Activated T-helper 1 cell treated with anti-CD3 and anti-CD28 coated beads, Interleukin-12 subunit alpha, Interleukin-12 subunit beta, Interleukin-2, Interleukin-4 antibody, amounts not matched to agents 30 ng/mL and 10 ng/mL and 1 ng/mL, durations not matched to agents 14 hours and 24 hours and 36 hours (primary cell): ENCODE results near the gene PLCB3. TPM values are rescaled to one million over a fixed set of nuclear protein-coding genes. Genes with fewer than 3 reads are reported as not detected.

Experiments used
- DNase-seq: peaks from one replicate; pipeline ENCODE4 v3.0.0; 2021; ENCODE audit warnings: low spot score
- H3K27ac Mint-ChIP-seq: one replicate; pipeline ENCODE4 v1.8.0; 2021; ENCODE audit warnings: mild to moderate bottlenecking, mixed read lengths
- H3K27me3 Mint-ChIP-seq: one replicate; pipeline ENCODE4 v1.8.0; 2022; ENCODE audit warnings: mild to moderate bottlenecking, moderate library complexity, mixed read lengths; ENCODE audit not compliant: insufficient read depth
- H3K36me3 Mint-ChIP-seq: one replicate; pipeline ENCODE4 v1.8.0; 2021; ENCODE audit warnings: low read depth, mixed read lengths
- H3K4me1 Mint-ChIP-seq: one replicate; pipeline ENCODE4 v1.8.0; 2021; ENCODE audit warnings: low read depth, mixed read lengths
- H3K4me3 Mint-ChIP-seq: one replicate; pipeline ENCODE4 v1.8.0; 2021; ENCODE audit warnings: mild to moderate bottlenecking, moderate library complexity, mixed read lengths
- H3K9me3 Mint-ChIP-seq: one replicate; pipeline ENCODE4 v1.8.0; 2021; ENCODE audit warnings: mixed read lengths
- intact Hi-C: fragments of 100-400 bp; cut with micrococcal nuclease; formaldehyde crosslinking; loops from one replicate; pipeline ENCODE4 v1.15.1; 2024
- total RNA-seq: library from RNA; stranded (reverse); gene quantifications from 2 replicates; pipeline ENCODE4 v1.2.3, GENCODE V29; 2022

Gene PLCB3
- total RNA-seq, 1 donor from 2014 or later, result 14.2 TPM

DNA sequence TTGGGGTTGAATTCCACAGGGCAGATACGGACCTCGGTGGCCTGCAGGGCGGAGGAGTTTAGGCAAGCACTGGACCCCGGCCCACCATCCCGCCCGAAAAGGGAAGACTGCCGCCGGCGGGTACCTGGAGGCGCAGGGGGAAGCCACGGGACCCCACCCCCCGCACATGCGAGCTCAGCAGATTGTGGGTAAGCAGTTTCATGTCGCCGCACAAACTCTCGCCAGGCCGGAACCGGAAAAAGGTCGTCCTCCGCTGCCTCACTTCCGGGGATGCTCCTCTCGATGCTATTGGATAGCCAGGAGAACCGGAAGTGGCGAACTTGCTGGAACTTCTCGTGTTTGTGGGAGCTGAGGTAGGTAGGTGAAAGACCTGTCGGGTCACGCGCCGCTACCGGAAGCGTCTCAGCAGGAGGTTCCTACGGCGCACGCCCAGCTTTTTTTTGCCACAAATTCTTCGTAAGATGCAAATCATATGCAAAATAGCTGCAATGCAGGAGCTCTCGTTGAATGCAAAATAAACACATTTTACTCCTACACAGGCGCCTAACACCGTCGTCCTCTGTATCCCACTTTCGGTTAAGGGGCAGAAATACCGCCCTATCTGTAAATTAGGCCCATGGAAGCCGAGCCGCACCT is 66.1 kb downstream of the PLCB3 start, which contains the start of gene TRMT112:
Gene TRMT112 (minus strand): TSS at position 235 of the 636 bp plus-strand sequence. CDS start 33 bp downstream, at position 202.
- intact Hi-C loops, result loop anchor here (1.0 to 5.0 kb wide), 7 partner anchors 12 to 461 kb away; partner anchors contain the start of genes ESRRA, FKBP2, OTUB1 and RPS6KA4

DNA sequence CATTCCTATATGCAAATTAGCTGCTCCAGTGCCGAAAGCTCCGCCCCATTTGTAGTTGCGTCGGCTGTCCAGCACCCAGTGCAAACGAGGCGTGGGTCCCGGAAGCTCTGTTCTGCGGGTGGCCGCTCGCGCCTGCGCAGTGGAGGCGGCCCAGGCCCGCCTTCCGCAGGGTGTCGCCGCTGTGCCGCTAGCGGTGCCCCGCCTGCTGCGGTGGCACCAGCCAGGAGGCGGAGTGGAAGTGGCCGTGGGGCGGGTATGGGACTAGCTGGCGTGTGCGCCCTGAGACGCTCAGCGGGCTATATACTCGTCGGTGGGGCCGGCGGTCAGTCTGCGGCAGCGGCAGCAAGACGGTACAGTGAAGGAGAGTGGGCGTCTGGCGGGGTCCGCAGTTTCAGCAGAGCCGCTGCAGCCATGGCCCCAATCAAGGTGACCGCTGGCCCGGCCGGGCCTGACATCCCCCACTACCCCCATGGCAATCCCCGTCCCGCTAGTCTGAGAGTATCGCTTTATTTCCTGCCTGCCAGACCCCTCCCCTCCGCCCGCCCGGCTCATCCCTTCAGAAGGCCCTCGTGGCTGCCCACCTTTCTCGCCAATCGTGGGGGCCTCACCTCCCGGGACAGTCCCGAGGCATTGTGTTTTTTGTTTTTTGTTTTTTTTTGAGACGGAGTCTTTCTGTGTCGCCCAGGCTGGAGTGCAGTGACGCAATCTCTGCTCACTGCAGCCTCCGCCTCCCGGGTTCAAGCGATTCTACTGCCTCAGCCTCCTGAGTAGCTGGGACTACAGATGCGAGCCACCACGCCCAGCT is 66.8 kb downstream of the PLCB3 start, which contains the start of gene PRDX5:
Gene PRDX5 (plus strand): TSS at position 161 of the 805 bp plus-strand sequence. CDS start 95 bp downstream, at position 256.
- intact Hi-C loops, result loop anchor here (1.0 to 5.0 kb wide), 10 partner anchors 13 to 460 kb away; partner anchors contain the start of genes CCDC88B, ESRRA, FKBP2 and GPR137
- H3K4me3 Mint-ChIP-seq, result peak within 1 kb of the TSS; percentile 94
- H3K27ac Mint-ChIP-seq, result peak within 1 kb of the TSS; percentile 100
- H3K4me1 Mint-ChIP-seq, result peaks cover 34% of the 10 kb centered on the region
- no peaks in the 10 kb centered on the region for H3K9me3 Mint-ChIP-seq
- DNase-seq, result peak; percentile 96
- H3K27me3 Mint-ChIP-seq, result no peaks in the 10 kb centered on the region
- peaks cover 27% of the 10 kb centered on the region for H3K36me3 Mint-ChIP-seq

More for the DNA sequence above, 66.1 kb downstream of the PLCB3 start, which contains the start of gene TRMT112:
- no peaks in the 10 kb centered on the region for H3K9me3 Mint-ChIP-seq
- H3K4me1 Mint-ChIP-seq, result peaks cover 34% of the 10 kb centered on the region
- peak within 1 kb of the TSS; percentile 100 for H3K27ac Mint-ChIP-seq
- H3K4me3 Mint-ChIP-seq, result peak within 1 kb of the TSS; percentile 94
- DNase-seq, result peak; percentile 97
- H3K27me3 Mint-ChIP-seq, result no peaks in the 10 kb centered on the region
- peaks cover 31% of the 10 kb centered on the region for H3K36me3 Mint-ChIP-seq

Other genes starting within 250 kb of the PLCB3 start
- not detected in 2 replicates for gene FLRT1, start 215.6 kb upstream of the PLCB3 start, total RNA-seq
- 17.4 and 20.2 TPM in 2 replicates for gene MACROD1, start 85.4 kb upstream of the PLCB3 start, total RNA-seq
- 493 and 495 TPM in 2 replicates for gene STIP1, start 65.4 kb upstream of the PLCB3 start, total RNA-seq
- gene FERMT3, start 44.8 kb upstream of the PLCB3 start, total RNA-seq, result 201 and 211 TPM in 2 replicates
- gene TRPT1, start 25.3 kb upstream of the PLCB3 start, total RNA-seq, result 30.3 and 35.5 TPM in 2 replicates
- gene NUDT22, start 25.3 kb upstream of the PLCB3 start, total RNA-seq, result 74.9 and 79.4 TPM in 2 replicates
- gene DNAJC4, start 21.0 kb upstream of the PLCB3 start, total RNA-seq, result 18.4 and 19.8 TPM in 2 replicates
- 55.5 and 60.2 TPM in 2 replicates for gene VEGFB, start 16.9 kb upstream of the PLCB3 start, total RNA-seq
- gene FKBP2, start 10.4 kb upstream of the PLCB3 start, total RNA-seq, result 32.6 and 34.3 TPM in 2 replicates
- gene PPP1R14B, start 4.6 kb upstream of the PLCB3 start, total RNA-seq, result 238 and 248 TPM in 2 replicates
- 30.1 and 38.0 TPM in 2 replicates for gene BAD, start 33.1 kb downstream of the PLCB3 start, total RNA-seq
- gene GPR137, start 34.3 kb downstream of the PLCB3 start, total RNA-seq, result 35.3 and 41.8 TPM in 2 replicates
- 0.16 and 0.29 TPM in 2 replicates for gene KCNK4, start 39.8 kb downstream of the PLCB3 start, total RNA-seq
- gene CATSPERZ, start 48.8 kb downstream of the PLCB3 start, total RNA-seq, result 0.47 TPM in 1 of 2 replicates, not detected in the other
- gene ESRRA, start 54.0 kb downstream of the PLCB3 start, total RNA-seq, result 64.4 and 67.3 TPM in 2 replicates
- 307 and 312 TPM in 2 replicates for gene TRMT112, start 66.0 kb downstream of the PLCB3 start, total RNA-seq
- gene PRDX5, start 66.6 kb downstream of the PLCB3 start, total RNA-seq, result 89.0 and 100 TPM in 2 replicates
- gene CCDC88B, start 88.7 kb downstream of the PLCB3 start, total RNA-seq, result 133 and 137 TPM in 2 replicates
- 38.3 and 46.0 TPM in 2 replicates for gene RPS6KA4, start 107.6 kb downstream of the PLCB3 start, total RNA-seq